WTC11 (cell line): ENCODE measurements around the gene GLRA3. TPM values are rescaled to one million over a fixed set of nuclear protein-coding genes. Genes with fewer than 3 reads are reported as not detected.

Experiments used
- ATAC-seq: fragments of 200-7000 bp; cut with Tn5 transposase; 2 replicates; pipeline ENCODE4 v1.10.0; 2021; ENCODE audit warnings: mild to moderate bottlenecking, moderate library complexity
- CTCF ChIA-PET: fragments of 300-600 bp; sonication (Branson Sonifier 250); formaldehyde crosslinking; loops from one replicate; lab custom pipeline; 2021; ENCODE audit warnings: antibody characterized with exemption; lab: Charles Lee
- POLR2A ChIA-PET: fragments of 350-600 bp; sonication (Branson Sonifier 250); formaldehyde crosslinking; loops from one replicate; lab custom pipeline; 2021; ENCODE audit warnings: antibody characterized with exemption; lab: Charles Lee
- DNase-seq: peaks from one replicate; pipeline ENCODE4 v3.0.0; 2021; ENCODE audit warnings: low spot score
- H3K27ac Mint-ChIP-seq: 2 replicates; pipeline ENCODE4 v1.8.0; 2021; ENCODE audit warnings: mixed read lengths
- H3K27me3 Mint-ChIP-seq: 2 replicates; pipeline ENCODE4 v1.8.0; 2021; ENCODE audit warnings: low read depth, mild to moderate bottlenecking, moderate library complexity, mixed read lengths
- H3K36me3 Mint-ChIP-seq: 2 replicates; pipeline ENCODE4 v1.8.0; 2021; ENCODE audit warnings: mixed read lengths
- H3K4me1 Mint-ChIP-seq: 2 replicates; pipeline ENCODE4 v1.8.0; 2022; ENCODE audit warnings: mixed read lengths
- H3K4me3 Mint-ChIP-seq: 2 replicates; pipeline ENCODE4 v1.8.0; 2021; ENCODE audit warnings: mild to moderate bottlenecking, moderate library complexity, mixed read lengths
- H3K9me3 Mint-ChIP-seq: 2 replicates; pipeline ENCODE4 v1.8.0; 2021; ENCODE audit warnings: mixed read lengths
- ATF2 ChIP-seq: sonication (generic); formaldehyde crosslinking; IDR thresholded peaks from 2 replicates; pipeline ENCODE4 v1.8.1; 2022; ENCODE audit warnings: low read depth, missing genetic modification reagents, borderline replicate concordance
- CREB1 ChIP-seq: sonication (generic); formaldehyde crosslinking; IDR thresholded peaks from 2 replicates; pipeline ENCODE4 v1.8.0; 2023; ENCODE audit warnings: mild to moderate bottlenecking, missing genetic modification reagents
- FOXJ3 ChIP-seq: sonication (generic); formaldehyde crosslinking; IDR thresholded peaks from 2 replicates; pipeline ENCODE4 v1.9.0; 2021; ENCODE audit warnings: missing genetic modification reagents, mild to moderate bottlenecking, borderline replicate concordance
- GABPB1 ChIP-seq: sonication (generic); formaldehyde crosslinking; IDR thresholded peaks from 2 replicates; pipeline ENCODE4 v1.8.1; 2023; ENCODE audit warnings: mild to moderate bottlenecking, missing genetic modification reagents
- HMGXB4 ChIP-seq: sonication (generic); formaldehyde crosslinking; IDR thresholded peaks from 2 replicates; pipeline ENCODE4 v1.8.1; 2023; ENCODE audit warnings: mild to moderate bottlenecking, moderate library complexity, missing genetic modification reagents
- MYBL2 ChIP-seq: sonication (generic); formaldehyde crosslinking; IDR thresholded peaks from 2 replicates; pipeline ENCODE4 v1.8.1; 2023; ENCODE audit warnings: mild to moderate bottlenecking, moderate library complexity, missing genetic modification reagents
- NR1H2 ChIP-seq: sonication (generic); formaldehyde crosslinking; IDR thresholded peaks from 2 replicates; pipeline ENCODE4 v1.9.0; 2021; ENCODE audit warnings: mild to moderate bottlenecking, moderate library complexity, missing genetic modification reagents
- OVOL2 ChIP-seq: fragments of 250-450 bp; sonication (Bioruptor Pico); IDR thresholded peaks from 2 replicates; pipeline ENCODE4 v1.9.0; 2021; ENCODE audit warnings: mild to moderate bottlenecking, borderline replicate concordance
- SOX15 ChIP-seq: fragments of 250-450 bp; sonication (Bioruptor Pico); IDR thresholded peaks from 2 replicates; pipeline ENCODE4 v1.9.0; 2021; ENCODE audit warnings: mild to moderate bottlenecking
- STAT6 ChIP-seq: sonication (generic); formaldehyde crosslinking; conservative IDR thresholded peaks from 2 replicates; pipeline ENCODE4 v1.8.1; 2023; ENCODE audit warnings: mild to moderate bottlenecking, low read depth, missing genetic modification reagents, moderate library complexity
- TEAD1 ChIP-seq: sonication (generic); formaldehyde crosslinking; IDR thresholded peaks from 2 replicates; pipeline ENCODE4 v1.8.0; 2022; ENCODE audit warnings: mild to moderate bottlenecking, missing genetic modification reagents
- USF1 ChIP-seq: sonication (generic); formaldehyde crosslinking; IDR thresholded peaks from 2 replicates; pipeline ENCODE4 v1.8.0; 2022; ENCODE audit warnings: mild to moderate bottlenecking, missing genetic modification reagents
- ZBTB21 ChIP-seq: sonication (generic); formaldehyde crosslinking; IDR thresholded peaks from 2 replicates; pipeline ENCODE4 v1.8.1; 2023; ENCODE audit warnings: mild to moderate bottlenecking, missing genetic modification reagents, borderline replicate concordance
- ZNF396 ChIP-seq: fragments of 250-450 bp; sonication (Bioruptor Pico); IDR thresholded peaks from 2 replicates; pipeline ENCODE4 v1.8.0; 2021; ENCODE audit warnings: mild to moderate bottlenecking, moderate library complexity, borderline replicate concordance
- ZNF425 ChIP-seq: fragments of 250-450 bp; sonication (Bioruptor Pico); conservative IDR thresholded peaks from 2 replicates; pipeline ENCODE4 v1.9.0; 2021; ENCODE audit warnings: mild to moderate bottlenecking
- total RNA-seq: library from RNA; stranded (reverse); gene quantifications from 3 replicates; pipeline ENCODE4 v1.2.3, GENCODE V29; 2021
- TF ChIP-seq, protein P1 (sequence below): sonication (generic); formaldehyde crosslinking; IDR thresholded peaks from 2 replicates; pipeline ENCODE4 v1.8.0; 2022; ENCODE audit warnings: mild to moderate bottlenecking, missing genetic modification reagents
- TF ChIP-seq, protein P2 (sequence below): sonication (generic); formaldehyde crosslinking; IDR thresholded peaks from 2 replicates; pipeline ENCODE4 v1.8.0; 2022; ENCODE audit warnings: missing genetic modification reagents
- TF ChIP-seq, protein P3 (sequence below): sonication (generic); formaldehyde crosslinking; IDR thresholded peaks from 2 replicates; pipeline ENCODE4 v1.8.0; 2023; ENCODE audit warnings: missing genetic modification reagents

Gene GLRA3
- total RNA-seq, 1 experiment from 2014 or later = 0.15 TPM

GRCh38 chr4:174761451-174761850, 67.6 kb downstream of the GLRA3 start (continued):
- TF ChIP-seq USF1 (CRISPR knock-in tag) = no peak
- no peak for TF ChIP-seq HMGXB4 (CRISPR knock-in tag)
- no peak for TF ChIP-seq ZBTB21 (CRISPR knock-in tag)
- no peak for TF ChIP-seq NR1H2

DNA sequence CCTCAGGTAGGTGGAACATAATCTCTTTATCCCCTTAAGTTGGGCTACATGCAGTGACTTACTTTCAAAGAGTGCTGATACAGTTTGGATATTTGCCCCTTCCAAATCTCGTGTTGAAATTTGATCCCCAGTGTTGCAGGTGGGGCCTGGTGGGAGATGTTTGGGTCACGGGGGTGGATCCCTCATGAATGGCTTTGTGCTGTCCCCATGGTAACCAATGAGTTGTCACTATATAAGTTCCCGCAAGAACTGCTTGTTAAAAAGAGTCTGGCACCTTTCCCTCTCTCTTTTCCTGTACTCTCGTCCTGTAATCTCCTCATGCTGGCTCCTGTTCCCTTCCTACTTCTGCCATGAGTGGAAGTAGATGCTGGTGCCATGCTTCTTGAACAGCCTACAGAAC, 71.3 kb downstream of the GLRA3 start:
- POLR2A ChIA-PET = no interaction called here
- H3K4me1 Mint-ChIP-seq = peaks cover 10% of the 10 kb centered on the region
- CTCF ChIA-PET = no interaction called here
- TF ChIP-seq GABPB1 (CRISPR knock-in tag) (no peak), MYBL2 (no peak), CREB1 (CRISPR knock-in tag) (no peak), ZNF396 (CRISPR knock-in tag) (no peak), SOX15 (CRISPR knock-in tag) (no peak), STAT6 (CRISPR knock-in tag) (no peak), TEAD1 (CRISPR knock-in tag) (no peak)
- TF ChIP-seq, protein P1, sequence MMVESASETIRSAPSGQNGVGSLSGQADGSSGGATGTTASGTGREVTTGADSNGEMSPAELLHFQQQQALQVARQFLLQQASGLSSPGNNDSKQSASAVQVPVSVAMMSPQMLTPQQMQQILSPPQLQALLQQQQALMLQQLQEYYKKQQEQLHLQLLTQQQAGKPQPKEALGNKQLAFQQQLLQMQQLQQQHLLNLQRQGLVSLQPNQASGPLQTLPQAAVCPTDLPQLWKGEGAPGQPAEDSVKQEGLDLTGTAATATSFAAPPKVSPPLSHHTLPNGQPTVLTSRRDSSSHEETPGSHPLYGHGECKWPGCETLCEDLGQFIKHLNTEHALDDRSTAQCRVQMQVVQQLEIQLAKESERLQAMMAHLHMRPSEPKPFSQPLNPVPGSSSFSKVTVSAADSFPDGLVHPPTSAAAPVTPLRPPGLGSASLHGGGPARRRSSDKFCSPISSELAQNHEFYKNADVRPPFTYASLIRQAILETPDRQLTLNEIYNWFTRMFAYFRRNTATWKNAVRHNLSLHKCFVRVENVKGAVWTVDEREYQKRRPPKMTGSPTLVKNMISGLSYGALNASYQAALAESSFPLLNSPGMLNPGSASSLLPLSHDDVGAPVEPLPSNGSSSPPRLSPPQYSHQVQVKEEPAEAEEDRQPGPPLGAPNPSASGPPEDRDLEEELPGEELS (CRISPR knock-in tag) = no peak
- H3K27ac Mint-ChIP-seq = no peak overlapping the region
- ATAC-seq (peak; percentile 82), DNase-seq (peak; percentile 20)
- no peaks in the 10 kb centered on the region for H3K27me3 Mint-ChIP-seq
- no peaks in the 10 kb centered on the region for H3K36me3 Mint-ChIP-seq
- no peaks in the 10 kb centered on the region for H3K9me3 Mint-ChIP-seq
- no peak overlapping the region for H3K4me3 Mint-ChIP-seq

DNA sequence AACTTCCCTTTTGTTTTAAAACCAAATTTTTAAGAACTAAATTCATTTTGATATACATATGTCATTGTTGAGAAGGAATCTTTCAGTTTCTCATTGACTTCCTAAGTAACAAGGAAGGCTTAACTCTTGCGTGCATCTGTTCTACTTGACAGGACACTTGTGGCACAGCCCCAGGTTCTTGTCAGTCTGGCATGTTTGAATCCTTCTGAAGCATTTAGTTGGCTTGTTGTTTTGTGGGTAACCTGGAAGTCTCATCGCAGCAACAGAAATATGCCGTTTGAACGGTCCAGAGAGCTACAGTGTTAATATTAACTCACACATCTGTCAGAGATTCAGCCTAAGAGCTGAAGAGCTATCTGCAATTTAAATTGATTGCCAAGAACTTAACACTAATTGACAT, 76.0 kb downstream of the GLRA3 start:
- H3K4me1 Mint-ChIP-seq = peaks cover 9% of the 10 kb centered on the region
- H3K4me3 Mint-ChIP-seq = no peak overlapping the region
- ATAC-seq (no peak), DNase-seq (no peak)
- ChIA-PET POLR2A (no interaction called here), CTCF (no interaction called here)
- no peak overlapping the region for H3K27ac Mint-ChIP-seq
- H3K9me3 Mint-ChIP-seq = no peaks in the 10 kb centered on the region
- H3K27me3 Mint-ChIP-seq = no peaks in the 10 kb centered on the region
- H3K36me3 Mint-ChIP-seq = no peaks in the 10 kb centered on the region
- no peak for TF ChIP-seq FOXJ3 (CRISPR knock-in tag)
- TF ChIP-seq, protein P2, sequence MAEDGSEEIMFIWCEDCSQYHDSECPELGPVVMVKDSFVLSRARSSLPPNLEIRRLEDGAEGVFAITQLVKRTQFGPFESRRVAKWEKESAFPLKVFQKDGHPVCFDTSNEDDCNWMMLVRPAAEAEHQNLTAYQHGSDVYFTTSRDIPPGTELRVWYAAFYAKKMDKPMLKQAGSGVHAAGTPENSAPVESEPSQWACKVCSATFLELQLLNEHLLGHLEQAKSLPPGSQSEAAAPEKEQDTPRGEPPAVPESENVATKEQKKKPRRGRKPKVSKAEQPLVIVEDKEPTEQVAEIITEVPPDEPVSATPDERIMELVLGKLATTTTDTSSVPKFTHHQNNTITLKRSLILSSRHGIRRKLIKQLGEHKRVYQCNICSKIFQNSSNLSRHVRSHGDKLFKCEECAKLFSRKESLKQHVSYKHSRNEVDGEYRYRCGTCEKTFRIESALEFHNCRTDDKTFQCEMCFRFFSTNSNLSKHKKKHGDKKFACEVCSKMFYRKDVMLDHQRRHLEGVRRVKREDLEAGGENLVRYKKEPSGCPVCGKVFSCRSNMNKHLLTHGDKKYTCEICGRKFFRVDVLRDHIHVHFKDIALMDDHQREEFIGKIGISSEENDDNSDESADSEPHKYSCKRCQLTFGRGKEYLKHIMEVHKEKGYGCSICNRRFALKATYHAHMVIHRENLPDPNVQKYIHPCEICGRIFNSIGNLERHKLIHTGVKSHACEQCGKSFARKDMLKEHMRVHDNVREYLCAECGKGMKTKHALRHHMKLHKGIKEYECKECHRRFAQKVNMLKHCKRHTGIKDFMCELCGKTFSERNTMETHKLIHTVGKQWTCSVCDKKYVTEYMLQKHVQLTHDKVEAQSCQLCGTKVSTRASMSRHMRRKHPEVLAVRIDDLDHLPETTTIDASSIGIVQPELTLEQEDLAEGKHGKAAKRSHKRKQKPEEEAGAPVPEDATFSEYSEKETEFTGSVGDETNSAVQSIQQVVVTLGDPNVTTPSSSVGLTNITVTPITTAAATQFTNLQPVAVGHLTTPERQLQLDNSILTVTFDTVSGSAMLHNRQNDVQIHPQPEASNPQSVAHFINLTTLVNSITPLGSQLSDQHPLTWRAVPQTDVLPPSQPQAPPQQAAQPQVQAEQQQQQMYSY (CRISPR knock-in tag) = no peak
- no peak for TF ChIP-seq OVOL2
- TF ChIP-seq, protein P3, sequence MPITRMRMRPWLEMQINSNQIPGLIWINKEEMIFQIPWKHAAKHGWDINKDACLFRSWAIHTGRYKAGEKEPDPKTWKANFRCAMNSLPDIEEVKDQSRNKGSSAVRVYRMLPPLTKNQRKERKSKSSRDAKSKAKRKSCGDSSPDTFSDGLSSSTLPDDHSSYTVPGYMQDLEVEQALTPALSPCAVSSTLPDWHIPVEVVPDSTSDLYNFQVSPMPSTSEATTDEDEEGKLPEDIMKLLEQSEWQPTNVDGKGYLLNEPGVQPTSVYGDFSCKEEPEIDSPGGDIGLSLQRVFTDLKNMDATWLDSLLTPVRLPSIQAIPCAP (CRISPR knock-in tag) = no peak
- TF ChIP-seq ZNF425 (CRISPR knock-in tag) = no peak
- TF ChIP-seq ATF2 (CRISPR knock-in tag) = no peak
